Caco-2 (cell line): ENCODE data around the gene PSIP1. TPM values are rescaled to one million over a fixed set of nuclear protein-coding genes. Genes with fewer than 3 reads are reported as not detected.

Source experiments
- BruUV-seq: library from RNA; stranded (reverse); fragments of 400-500 nt; replicated peaks from 2 replicates; lab custom pipeline; 2021; lab: Mats Ljungman, UMichigan
- CTCF ChIA-PET: fragments of 300-600 bp; sonication (Branson Sonifier 250); formaldehyde crosslinking; loops from one replicate; lab custom pipeline; 2022; ENCODE audit warnings: antibody characterized with exemption; lab: Charles Lee
- POLR2A ChIA-PET: fragments of 300-600 bp; sonication (Branson Sonifier 250); formaldehyde crosslinking; loops from one replicate; lab custom pipeline; 2022; ENCODE audit warnings: antibody characterized with exemption; lab: Charles Lee
- DNase-seq, 2 experiments: peaks; one replicate each; pipeline versions ENCODE4 v3.0.0 to v3.0.0-alpha.2; 2020 to 2022
- H3K27me3 ChIP-seq: replicated peaks from 2 replicates; pipeline ENCODE4 v1.6.0; 2011; ENCODE audit warnings: low read length; ENCODE audit not compliant: control insufficient read depth, insufficient read depth
- H3K36me3 ChIP-seq: 2 replicates; pipeline ENCODE4 v1.5.1; 2011; ENCODE audit warnings: low read length; ENCODE audit not compliant: control insufficient read depth, insufficient read depth
- H3K4me1 ChIP-seq: fragments of 250-450 bp; sonication (Bioruptor Pico); 2 replicates; pipeline ENCODE4 v1.5.1; 2020; ENCODE audit warnings: mild to moderate bottlenecking
- H3K4me3 ChIP-seq: 2 replicates; pipeline ENCODE4 v1.5.1; 2011; ENCODE audit warnings: low read depth, mild to moderate bottlenecking, control low read depth, low read length
- H3K9me3 ChIP-seq: fragments of 250-450 bp; sonication (Bioruptor Pico); 2 replicates; pipeline ENCODE4 v1.5.1; 2020; ENCODE audit warnings: mild to moderate bottlenecking, moderate library complexity
- H3K27ac Mint-ChIP-seq: one replicate; pipeline ENCODE4 v1.8.0; 2022; ENCODE audit warnings: mixed read lengths; ENCODE audit not compliant: unreplicated experiment
- H3K27me3 Mint-ChIP-seq: one replicate; pipeline ENCODE4 v1.8.0; 2022; ENCODE audit warnings: mixed read lengths; ENCODE audit not compliant: insufficient read depth, unreplicated experiment
- H3K36me3 Mint-ChIP-seq: one replicate; pipeline ENCODE4 v1.8.0; 2022; ENCODE audit warnings: mild to moderate bottlenecking, mixed read lengths; ENCODE audit not compliant: insufficient read depth, unreplicated experiment
- H3K4me1 Mint-ChIP-seq: one replicate; pipeline ENCODE4 v1.8.0; 2022; ENCODE audit warnings: low read depth, mixed read lengths; ENCODE audit not compliant: unreplicated experiment
- H3K4me3 Mint-ChIP-seq: one replicate; pipeline ENCODE4 v1.8.0; 2022; ENCODE audit warnings: mild to moderate bottlenecking, moderate library complexity, mixed read lengths; ENCODE audit not compliant: unreplicated experiment
- H3K9me3 Mint-ChIP-seq: one replicate; pipeline ENCODE4 v1.8.0; 2022; ENCODE audit warnings: mixed read lengths; ENCODE audit not compliant: unreplicated experiment
- CTCF ChIP-seq, 2 experiments: fragments of 200-600 bp in 1 of 2; IDR thresholded peaks; 1 replicate in 1 of 2; 2 replicates in 1 of 2; pipeline versions ENCODE4 v1.5.1 to v1.8.0; 2011 to 2022; ENCODE audit warnings: antibody characterized with exemption in 1 of 2, control low read depth in 1 of 2, inconsistent platforms in 1 of 2, low read depth in 1 of 2, low read length in 1 of 2, mild to moderate bottlenecking in 1 of 2, moderate library complexity in 1 of 2; ENCODE audit not compliant: insufficient read depth in 1 of 2, severe bottlenecking in 1 of 2, unreplicated experiment in 1 of 2
- intact Hi-C: fragments of 100-400 bp; cut with micrococcal nuclease; formaldehyde crosslinking; loops from one replicate; pipeline ENCODE4 v1.10.0; 2022; ENCODE audit not compliant: unreplicated experiment
- total RNA-seq: library from RNA; stranded (reverse); gene quantifications from 2 replicates; pipeline ENCODE4 v1.2.3, GENCODE V29; 2022

The PSIP1 gene
- total RNA-seq, 1 experiment from 2014 or later = 54.1 TPM

GRCh38 chr9:15542624-15543023 is 31.9 kb upstream of the PSIP1 start:
- TF ChIP-seq CTCF (IDR thresholded peaks at IDR 0.05; ENCODE audit: insufficient read depth in 1 of 2, low read depth in 1 of 2, low read length in 1 of 2, severe bottlenecking in 1 of 2, unreplicated experiment in 1 of 2) = no peak
- Mint-ChIP-seq H3K27ac (no peak overlapping the region), H3K36me3 (no peaks in the 10 kb centered on the region), H3K27me3 (no peaks in the 10 kb centered on the region), H3K9me3 (no peaks in the 10 kb centered on the region), H3K4me3 (no peak overlapping the region), H3K4me1 (no peaks in the 10 kb centered on the region)
- ChIA-PET POLR2A (no interaction called here), CTCF (no interaction called here)
- no TSS peak for BruUV-seq
- H3K4me1 ChIP-seq = no peaks in the 10 kb centered on the region
- H3K36me3 ChIP-seq = no peaks in the 10 kb centered on the region
- no peaks in the 10 kb centered on the region for H3K27me3 ChIP-seq
- intact Hi-C loops = no loop called here
- DNase-seq = no peak
- no peaks in the 10 kb centered on the region for H3K9me3 ChIP-seq
- H3K4me3 ChIP-seq = no peak overlapping the region

GRCh38 chr9:15541872-15542271 is 31.1 kb upstream of the PSIP1 start:
- Histone ChIP-seq H3K9me3 (no peaks in the 10 kb centered on the region), H3K4me3 (no peak overlapping the region), H3K36me3 (no peaks in the 10 kb centered on the region), H3K27me3 (no peaks in the 10 kb centered on the region), H3K4me1 (no peaks in the 10 kb centered on the region)
- no TSS peak for BruUV-seq
- no peak for DNase-seq
- no peaks in the 10 kb centered on the region for H3K27me3 Mint-ChIP-seq
- no peaks in the 10 kb centered on the region for H3K9me3 Mint-ChIP-seq
- TF ChIP-seq CTCF (IDR thresholded peaks at IDR 0.05; ENCODE audit: insufficient read depth in 1 of 2, low read depth in 1 of 2, low read length in 1 of 2, severe bottlenecking in 1 of 2, unreplicated experiment in 1 of 2) = no peak
- H3K27ac Mint-ChIP-seq = no peak overlapping the region
- H3K36me3 Mint-ChIP-seq = no peaks in the 10 kb centered on the region
- intact Hi-C loops = no loop called here
- H3K4me3 Mint-ChIP-seq = no peak overlapping the region
- ChIA-PET POLR2A (no interaction called here), CTCF (no interaction called here)
- H3K4me1 Mint-ChIP-seq = no peaks in the 10 kb centered on the region

GRCh38 chr9:15531380-15531779 is 20.6 kb upstream of the PSIP1 start:
- POLR2A ChIA-PET = no interaction called here
- CTCF ChIA-PET = no interaction called here

More at GRCh38 chr9:15531380-15531779, 20.6 kb upstream of the PSIP1 start:
- TF ChIP-seq CTCF (IDR thresholded peaks at IDR 0.05; ENCODE audit: insufficient read depth in 1 of 2, low read depth in 1 of 2, low read length in 1 of 2, severe bottlenecking in 1 of 2, unreplicated experiment in 1 of 2) = no peak
- Histone ChIP-seq H3K9me3 (no peaks in the 10 kb centered on the region), H3K27me3 (no peaks in the 10 kb centered on the region), H3K4me1 (no peaks in the 10 kb centered on the region), H3K4me3 (no peak overlapping the region), H3K36me3 (no peaks in the 10 kb centered on the region)
- H3K4me3 Mint-ChIP-seq = no peak overlapping the region
- intact Hi-C loops = no loop called here
- H3K4me1 Mint-ChIP-seq = no peaks in the 10 kb centered on the region
- H3K36me3 Mint-ChIP-seq = no peaks in the 10 kb centered on the region
- H3K9me3 Mint-ChIP-seq = no peaks in the 10 kb centered on the region
- H3K27ac Mint-ChIP-seq = no peak overlapping the region
- DNase-seq = no peak
- H3K27me3 Mint-ChIP-seq = no peaks in the 10 kb centered on the region
- no TSS peak for BruUV-seq
